ENCODE measurements around the gene GLI3.

The GLI3 gene

DNA sequence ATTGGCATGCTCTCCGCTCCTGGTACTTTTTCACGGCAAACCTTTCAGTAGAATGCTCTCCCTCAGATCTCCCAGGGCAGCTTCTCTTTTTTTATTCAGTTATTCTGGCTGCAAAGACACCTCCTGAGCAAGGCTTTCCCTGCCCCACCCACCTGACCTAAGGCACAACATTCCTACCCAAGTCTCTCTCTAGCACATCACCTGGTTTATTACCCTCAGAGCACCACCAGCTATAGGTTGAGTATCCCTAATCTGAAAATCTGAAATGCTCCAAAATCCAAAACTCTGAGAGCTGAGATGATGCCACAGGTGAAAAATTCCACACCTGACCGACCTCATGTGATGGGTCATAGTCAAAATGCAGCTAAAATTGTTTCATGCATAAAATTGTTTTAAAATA is 99.6 kb downstream of the GLI3 start:
- DNase-seq: no peak

DNA sequence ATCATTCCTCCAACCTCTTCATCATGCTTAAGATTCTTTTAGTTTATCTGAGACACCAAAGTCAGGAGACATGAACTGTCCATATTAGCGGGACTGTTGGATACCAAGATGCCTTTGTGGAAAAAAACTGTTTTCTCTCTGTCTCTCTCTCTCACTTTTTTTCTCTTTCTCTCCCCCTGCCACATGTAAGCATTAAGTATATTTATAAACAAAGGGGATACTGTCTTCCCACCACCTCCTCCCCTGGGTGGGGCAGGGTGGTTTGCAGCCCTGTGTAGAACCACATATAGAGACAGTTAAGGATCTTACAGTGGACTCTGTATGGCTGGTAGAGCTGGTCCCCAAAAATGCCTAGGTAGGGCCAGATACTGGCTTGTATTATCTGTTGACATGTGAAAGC is 101.3 kb downstream of the GLI3 start:
- DNase-seq: no peak

DNA sequence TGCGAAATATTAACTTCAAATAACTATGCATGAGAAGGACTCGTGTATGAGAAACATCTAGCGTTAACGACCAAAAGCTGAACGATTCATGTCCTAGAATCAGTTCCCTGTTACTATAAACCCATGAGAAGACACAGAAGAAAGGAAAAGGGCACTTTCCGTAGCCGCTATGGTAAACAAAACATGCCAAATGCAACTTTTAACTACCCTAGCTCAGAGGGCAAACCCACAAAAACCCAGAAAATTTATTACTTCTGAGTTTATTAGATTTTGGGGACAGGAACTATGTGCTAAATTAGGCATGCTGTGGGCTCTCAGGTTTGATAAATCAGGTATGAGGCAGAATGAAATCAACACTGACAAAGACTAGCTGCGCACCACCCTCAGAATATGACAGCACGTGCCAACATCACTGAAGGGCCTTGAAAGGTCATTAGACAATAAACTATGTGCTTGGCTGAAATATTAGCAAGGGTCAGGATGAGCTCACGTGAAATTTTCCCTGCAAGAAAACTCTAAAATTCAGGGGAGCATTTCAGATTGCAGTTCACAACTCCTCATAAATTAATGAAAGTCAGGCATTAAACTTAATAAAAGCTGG is 102.6 kb downstream of the GLI3 start:
- DNase-seq: no peak

DNA sequence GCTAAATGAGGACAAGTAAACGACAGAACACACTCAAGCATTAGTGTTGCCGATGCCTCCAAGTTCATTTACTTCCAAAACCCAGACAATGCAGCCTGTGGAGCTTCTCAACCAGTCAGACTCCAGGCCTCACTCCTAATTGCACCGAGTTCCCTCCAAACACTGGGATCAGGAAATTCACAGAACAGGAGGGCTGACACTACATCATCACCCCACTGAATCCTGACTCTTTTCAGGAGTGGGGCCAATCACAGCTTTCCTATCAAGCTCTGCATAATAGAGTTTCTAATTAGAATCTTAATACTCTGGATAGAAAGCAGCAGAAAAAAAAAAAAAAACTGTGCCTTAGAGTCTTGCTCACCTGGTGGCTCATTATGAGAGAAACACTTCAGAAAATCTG is 103.7 kb downstream of the GLI3 start:
- DNase-seq: no peak

DNA sequence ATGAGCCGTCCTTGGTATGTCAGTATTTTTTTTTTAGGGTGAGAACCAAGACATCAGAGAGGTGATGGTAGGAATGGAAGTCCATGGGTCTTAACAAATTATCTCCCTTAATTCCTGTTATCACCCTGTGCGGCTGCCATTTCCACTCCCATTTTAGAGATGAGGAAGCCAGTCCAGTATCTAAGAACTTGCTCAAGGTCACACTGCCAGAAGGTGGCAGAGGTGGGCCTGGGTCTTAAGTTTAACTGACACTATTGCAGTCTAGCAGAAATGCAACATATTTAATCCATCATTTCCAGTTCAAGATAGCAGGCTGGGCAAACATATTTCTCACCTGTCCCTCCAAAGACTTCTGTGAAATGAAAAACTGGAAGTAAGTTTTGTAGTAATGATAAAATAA is 108.3 kb downstream of the GLI3 start:
- DNase-seq: no peak

DNA sequence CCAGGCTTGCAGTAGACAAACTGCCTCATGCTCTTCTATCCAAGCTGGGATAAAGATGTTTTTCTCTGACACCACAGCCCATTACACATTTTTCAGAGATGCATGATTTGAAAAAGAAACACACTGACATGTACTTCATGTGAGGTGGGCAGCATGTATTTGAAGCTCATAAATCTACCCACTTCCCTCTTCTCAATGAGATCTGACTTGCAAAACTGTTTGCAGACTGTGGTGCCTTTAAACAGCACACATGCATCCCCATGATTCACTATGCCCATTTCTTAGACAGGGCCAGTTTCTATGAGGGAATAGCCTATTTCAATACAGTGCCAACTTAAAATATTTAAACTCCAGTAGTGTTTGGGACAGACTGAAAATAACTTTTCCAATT is 109.8 kb downstream of the GLI3 start:
- DNase-seq: no peak

DNA sequence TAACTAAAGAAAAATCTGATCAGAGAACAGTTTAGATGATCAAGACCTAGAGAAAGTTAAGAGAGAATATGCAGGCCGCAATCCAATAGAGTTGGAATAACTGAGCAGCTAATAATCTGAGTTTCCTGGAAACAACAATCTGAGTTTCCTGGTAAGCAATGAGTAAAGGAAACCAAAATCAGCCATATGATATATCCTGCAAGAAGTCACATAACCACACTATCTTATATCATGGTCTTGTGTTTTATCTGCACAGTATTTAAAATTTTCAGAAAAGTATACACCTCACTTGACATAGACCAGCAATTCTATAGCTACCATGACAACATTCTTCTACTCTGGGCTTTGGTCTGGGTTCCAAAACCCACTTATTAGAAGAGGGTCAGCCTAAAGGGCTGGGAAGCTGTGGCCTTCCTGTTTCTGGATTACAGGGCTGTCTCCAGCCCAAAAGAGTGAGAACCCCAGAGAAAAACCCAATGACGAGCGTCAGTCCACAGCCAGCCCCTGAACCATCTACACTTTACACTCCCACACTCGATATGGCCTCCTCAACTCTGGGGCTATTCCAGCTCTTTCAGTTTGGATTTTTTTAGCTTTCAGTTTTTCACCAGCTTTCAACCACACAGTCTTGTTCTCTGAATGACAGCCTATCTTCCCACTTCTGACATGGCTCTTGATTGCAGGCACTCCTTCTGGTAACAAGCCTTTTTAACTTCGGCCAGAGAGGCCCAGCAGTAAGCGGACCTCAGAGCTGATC is 110.4 kb downstream of the GLI3 start:
- no peak for DNase-seq

DNA sequence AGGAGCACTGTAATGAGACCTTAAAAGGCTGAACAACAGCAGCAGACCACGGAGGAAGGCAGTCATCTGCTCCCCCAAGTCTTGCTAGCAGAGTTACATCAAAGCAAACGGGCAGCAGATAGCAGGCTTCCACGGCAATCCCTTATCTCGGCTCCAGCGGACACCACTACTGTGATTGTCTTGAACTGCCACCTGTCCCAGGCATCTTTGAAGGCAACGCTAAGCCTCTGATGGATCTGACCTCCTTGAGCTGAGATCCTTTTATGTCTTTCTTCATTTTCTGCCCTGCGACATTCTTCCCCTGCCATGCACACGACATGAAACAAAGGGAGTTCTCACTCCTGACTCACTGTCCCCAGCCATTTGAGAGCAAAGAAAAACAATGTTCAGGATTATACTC is 111.7 kb downstream of the GLI3 start:
- DNase-seq: no peak

DNA sequence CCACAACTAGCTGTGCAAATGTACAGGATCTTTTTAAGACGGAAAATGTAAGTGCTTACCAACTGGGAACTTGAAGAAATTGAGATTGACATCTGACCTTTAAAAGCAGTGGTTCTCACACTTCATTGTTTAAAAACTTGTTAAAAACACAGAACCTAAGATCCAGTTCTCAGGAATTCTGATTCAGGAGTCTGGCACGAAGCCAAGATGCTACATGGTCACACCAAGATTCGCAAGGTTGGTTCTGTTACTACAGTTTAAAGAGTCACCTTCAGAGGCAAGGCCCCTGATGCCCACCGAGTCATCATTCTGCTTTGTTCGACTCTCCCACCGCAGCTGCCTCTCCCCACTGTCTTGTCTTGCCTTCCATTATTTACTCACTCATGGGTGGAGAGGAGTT is 113.3 kb downstream of the GLI3 start:
- no peak for DNase-seq

DNA sequence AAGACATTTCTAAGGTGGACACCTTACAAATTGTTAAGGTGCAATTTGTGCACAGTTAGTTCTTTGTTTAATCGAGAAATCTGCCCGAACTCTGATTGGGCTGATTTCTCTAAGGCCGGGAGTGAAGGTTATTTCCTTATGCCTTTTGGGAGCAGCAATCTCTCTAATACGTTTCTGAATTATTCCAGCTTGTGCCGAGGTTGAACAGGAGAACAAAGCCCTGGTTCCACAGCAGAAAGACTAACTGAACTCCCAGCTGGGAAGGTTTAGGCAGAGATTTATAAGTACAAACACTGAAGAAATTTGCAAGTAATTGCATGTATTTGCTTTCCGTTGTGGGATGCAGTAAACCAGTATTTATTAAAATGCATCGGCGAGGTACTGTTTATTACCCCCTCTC is 116.8 kb downstream of the GLI3 start:
- no peak for DNase-seq

DNA sequence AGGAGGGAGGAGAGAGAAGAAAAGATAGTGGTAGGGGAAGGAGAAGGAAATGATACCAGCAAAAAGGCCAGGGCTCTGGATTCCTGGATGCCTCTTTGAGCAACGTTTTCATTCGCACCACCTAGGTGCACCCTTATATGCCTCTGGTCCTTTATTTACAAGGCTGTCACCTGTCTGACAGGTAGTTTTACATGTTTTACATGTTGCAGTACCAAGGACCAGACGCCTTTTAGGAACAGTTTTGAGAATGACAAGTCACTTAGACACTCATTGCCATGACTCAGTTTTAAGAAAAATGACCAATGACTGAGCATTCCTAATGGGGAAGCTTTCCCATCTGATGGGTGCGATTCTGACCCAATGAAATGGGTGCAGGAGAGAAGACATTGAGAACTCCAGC is 119.8 kb downstream of the GLI3 start:
- no peak for DNase-seq

DNA sequence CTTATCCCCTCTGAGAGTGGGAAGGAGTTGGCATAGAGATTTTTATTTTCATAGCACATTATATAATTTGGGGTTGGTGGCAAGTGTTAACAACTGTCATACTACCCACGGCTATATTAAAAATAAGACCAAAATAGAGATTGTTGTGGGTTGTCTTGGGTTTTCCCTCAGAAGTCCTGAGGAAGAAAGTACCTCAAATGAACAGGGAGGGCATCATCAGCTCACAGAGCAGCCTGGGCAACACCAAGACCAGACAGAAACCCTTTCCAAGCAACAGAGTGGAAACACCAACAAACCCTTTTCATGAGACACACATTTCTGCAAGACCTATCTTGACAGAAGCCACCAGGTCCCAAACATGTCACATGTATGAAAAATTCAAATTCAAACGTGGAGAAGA is 121.2 kb downstream of the GLI3 start:
- no peak for DNase-seq

DNA sequence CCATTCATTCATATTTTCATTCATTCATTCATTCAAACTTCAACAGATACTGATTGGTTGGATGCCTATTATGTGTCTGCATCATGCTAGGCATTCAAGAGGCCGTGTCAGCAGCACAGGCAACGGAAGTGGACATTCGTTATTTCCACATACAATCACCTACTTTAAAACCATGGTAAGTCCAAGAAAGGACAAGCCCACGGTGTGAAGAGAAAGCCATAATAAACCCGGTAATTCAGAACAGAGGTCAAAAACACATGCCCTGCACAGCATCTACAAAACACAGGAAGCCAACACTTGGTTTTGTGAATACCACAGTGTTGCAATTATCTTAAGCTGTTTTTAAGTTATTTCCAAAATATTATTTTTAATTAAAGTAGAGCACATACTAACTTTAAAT is 126.7 kb downstream of the GLI3 start:
- no peak for DNase-seq

DNA sequence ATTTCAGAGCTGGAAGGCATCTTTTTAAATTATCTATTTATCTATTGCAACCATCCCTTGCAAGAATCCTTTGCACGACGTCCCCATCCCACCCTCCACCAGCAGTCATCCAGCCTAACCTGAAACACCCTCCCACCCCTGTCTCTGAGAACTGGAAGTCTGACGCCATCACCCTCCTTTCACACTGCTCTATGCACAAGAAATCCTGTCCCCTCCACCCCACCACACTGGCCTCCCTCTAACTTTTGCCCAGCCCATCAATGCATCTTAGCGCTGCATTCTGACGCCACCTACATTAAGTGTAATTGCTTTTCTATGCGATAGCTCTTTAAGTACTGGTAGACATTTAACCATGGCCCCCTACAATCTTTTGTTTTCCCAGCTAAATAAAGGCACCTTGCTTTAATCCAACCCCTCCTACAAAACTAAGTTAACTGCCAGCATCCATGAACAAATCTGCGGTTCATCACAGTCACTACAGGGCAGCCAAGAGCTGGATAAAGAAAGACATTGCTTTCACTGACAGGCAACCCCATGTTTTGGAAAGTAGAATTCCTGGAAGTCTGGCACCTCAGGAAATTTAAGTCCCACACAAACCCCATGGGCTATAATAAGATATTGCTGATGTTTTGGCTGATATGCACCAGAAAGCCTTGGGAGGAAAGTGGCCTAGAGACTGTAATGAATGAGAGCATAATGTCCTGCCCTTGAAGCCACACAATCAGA is 128.0 kb downstream of the GLI3 start:
- no peak for DNase-seq

DNA sequence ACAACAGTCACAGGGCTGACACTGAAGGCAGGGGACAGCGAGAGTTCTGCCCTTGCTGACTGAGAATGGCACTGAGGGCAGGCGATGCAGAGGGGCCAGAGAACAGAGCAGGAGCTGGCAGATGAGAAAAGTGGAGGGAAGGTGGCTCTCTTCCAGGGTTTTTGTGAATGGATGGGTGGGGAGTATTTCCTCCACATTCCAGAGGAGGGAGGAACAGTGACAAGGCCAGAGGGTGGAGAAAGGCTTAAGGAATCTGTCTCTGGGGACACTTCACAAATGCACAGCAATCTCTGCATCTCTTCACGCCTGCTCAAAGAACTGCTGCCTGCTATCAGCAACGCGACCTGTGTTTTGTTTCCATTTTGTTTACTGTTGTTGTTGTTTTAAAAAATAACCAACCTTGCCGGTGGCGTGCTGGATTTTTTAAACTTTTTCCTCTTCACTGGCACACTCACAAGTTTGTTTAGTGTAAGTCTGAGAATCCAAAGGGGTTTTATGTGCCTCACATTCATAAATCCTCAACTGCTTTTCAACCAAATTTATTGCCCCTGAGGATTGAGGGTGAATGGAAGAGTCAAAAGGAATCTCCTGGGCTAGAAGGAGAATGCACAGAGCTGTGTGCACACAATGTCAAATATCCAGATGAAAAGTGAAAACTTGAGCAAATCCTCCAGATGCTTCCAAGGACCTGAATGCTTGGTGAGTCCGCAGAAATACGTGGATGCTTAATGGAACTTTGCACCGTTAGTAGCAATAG is 129.3 kb downstream of the GLI3 start:
- no peak for DNase-seq

DNA sequence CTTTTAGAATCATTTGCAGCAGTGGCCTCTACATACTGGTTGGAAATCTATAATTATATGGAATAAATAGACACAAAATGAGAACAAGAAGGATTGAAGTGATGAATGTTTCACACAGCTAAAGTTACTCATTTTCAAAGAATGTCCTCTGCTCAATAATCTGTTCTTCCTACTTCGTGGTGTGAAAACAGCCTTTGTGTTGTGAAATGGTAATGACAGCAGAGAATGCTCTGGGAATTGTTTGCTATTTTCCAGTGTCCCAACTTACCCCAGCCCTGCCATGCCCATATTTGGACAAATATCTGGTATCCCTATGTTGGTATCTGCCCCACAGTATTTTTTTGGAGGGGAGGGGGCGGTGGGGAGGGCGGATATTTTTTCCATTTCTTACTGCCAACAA is 130.4 kb downstream of the GLI3 start:
- DNase-seq: no peak

DNA sequence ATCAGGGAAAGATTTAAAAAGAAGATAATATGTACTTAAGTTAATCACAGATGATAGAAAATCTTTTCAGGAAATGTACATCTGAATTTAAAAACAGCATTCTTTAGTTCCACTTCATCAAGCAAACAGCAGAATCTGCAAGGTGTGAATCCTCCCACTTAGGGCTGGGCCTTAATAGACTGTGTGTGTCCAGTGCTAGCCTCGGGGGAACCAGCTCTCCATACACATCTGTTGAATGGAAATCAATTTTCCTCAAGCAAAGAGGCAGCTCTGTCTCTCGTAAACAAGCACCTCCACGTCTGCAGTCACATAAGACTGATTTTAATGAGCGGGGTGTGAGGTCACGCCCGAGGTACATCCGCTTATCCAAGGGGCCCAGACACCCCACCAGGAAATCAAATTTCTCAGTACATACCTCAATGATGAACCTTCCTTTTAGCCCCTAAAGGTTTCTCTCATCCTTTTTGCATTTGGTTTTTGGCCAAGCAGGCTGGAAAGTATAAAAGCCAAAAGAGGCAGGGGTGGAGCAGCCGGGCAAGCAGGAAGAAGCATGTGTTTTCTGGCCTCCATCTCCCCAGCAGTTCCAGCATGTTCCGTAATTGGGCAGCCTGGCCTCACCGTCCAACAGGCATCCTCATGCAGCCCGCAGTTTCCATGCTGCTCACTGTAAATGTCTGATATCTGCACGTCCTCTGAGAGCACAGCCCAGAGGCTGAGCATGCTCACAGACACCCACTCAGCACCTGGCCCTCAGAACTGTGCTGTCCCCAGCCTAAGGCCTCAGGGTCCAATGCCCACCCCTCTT is 131.3 kb downstream of the GLI3 start:
- no peak for DNase-seq

DNA sequence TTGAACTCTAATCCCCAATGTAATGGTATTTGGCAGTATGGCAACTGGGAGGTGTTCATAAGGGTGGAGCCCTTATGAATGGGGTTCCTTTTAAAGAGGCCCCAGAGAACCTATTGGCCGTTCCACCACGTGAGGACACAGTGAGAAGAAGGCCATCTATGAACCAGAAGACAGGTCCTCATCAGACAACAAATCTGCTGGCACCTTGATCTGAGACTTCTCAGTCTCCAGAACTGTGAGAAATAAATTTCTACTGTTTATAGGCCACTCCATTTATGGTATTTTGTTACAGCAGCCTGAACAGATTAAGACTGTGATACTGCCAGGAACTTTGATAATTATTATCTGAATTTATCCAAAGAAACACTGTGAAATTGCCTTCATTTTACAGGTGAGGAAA is 132.3 kb downstream of the GLI3 start:
- DNase-seq: no peak

DNA sequence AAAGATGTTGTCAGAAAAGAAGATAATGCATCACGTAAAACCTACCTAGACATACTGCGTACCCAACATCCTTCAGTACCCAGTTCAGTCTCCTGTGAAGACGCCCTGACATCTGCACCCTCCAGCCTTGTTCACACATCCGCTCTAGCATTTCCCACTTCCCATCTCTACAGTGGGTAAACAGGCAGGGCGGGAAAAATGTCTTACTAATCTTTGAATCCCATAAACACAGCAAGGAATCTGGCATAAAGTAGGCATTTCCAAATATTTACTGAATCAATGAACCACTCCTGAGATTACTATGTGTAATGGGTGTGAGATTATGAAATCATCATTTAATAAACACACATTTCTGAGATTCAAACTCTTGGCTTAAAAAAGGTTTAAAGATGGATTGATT is 132.8 kb downstream of the GLI3 start:
- DNase-seq: no peak

DNA sequence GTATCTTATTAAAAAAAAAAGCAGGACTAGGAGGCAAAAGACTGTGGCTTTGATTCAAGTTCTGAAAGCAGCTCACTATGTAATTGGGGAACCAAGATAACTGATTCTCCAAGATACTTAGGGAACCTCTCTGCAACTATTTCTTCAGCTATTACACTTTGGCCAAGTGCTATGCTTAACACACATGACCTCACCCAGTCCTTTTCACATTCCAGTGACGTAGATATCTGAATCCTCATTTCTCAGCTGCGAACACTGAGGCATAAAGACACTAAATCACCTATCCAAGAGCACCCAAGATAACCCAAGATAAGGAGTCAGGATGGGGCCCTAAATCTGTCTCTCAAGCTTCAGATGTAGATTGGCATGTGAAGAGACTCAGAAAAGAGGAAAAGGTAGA is 133.6 kb downstream of the GLI3 start:
- no peak for DNase-seq

DNA sequence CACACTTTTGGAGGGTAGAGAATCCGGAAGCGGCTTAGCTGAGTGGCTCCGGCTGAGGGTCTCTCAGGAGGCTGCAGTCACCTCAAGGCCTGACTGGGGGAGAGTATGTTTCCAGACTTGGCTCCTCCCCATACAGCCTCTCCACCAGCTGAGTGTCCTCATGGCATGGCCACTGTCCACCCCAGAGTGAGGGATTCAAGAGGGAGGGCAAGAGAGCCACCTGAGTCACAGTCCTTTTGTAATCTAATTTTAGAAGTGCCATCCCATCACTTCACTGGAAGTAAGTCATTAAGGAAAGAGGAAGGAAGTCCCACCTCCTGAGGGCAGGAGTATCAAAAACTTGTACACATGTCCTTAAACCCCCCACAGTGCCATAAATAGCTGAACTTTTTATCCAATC is 134.0 kb downstream of the GLI3 start:
- no peak for DNase-seq

DNA sequence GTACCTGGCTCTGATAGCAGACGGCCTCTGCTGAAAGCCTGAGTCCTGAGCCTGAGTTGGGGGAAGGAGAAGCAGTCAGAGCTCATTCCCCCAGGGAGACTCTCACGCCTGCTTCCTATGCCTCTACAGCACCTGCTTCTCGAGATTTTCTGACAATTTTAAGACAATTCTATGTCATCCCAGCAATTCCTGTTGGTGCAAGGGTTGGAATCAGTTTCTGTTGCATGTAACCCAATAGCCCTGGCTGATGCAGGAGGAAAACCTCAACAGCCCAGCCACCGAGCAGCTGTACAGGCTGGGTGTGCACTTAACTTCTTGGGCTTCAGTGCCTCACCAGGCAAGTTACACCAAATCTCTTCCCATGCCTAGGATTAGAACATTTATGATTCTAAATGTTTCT is 134.7 kb downstream of the GLI3 start:
- no peak for DNase-seq

DNA sequence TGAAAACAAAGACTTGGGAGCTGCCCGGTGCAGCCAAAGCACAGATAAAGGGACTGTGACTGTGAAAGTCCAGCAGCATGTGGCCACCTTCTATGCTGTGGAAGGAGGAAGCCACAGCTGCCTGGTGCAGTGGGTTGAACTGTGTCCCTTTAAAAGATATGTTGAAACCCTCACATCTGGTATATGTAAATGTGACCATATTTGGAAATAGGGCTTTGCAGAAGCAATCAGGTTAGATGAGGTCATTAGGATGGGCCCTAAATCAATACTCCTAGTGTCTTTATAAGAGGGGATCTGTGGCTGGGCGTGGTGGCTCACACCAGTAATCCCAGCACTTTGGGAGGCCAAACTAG is 136.9 kb downstream of the GLI3 start:
- DNase-seq: peak in 2 of 3 donors; percentile 17 to 22
